OCI-M2 (cell line): ENCODE measurements around the gene RUVBL2.

Experiments used
- DNase-seq: peaks from one replicate; lab custom pipeline; 2025; ENCODE audit not compliant: unreplicated experiment; lab: John Stamatoyannopoulos, UW

Gene RUVBL2

GRCh38 chr19:48987323-48987722 is 6.4 kb upstream of the RUVBL2 start:
- DNase-seq: no peak

- no peak for DNase-seq
Observed at GRCh38 chr19:48988286-48988685, 5.4 kb upstream of the RUVBL2 start.

- no peak for DNase-seq
Observed at GRCh38 chr19:48988860-48989259, 4.8 kb upstream of the RUVBL2 start.

GRCh38 chr19:48989701-48990291 is 3.9 kb upstream of the RUVBL2 start:
- DNase-seq: no peak

GRCh38 chr19:48990400-48990799 is 3.3 kb upstream of the RUVBL2 start:
- no peak for DNase-seq

- no peak for DNase-seq
Observed at GRCh38 chr19:48991011-48991609, 2.6 kb upstream of the RUVBL2 start.

- DNase-seq: no peak
Observed at GRCh38 chr19:48991873-48992580, 1.7 kb upstream of the RUVBL2 start.

GRCh38 chr19:48992581-48993174 is 1.0 kb upstream of the RUVBL2 start:
- no peak for DNase-seq

- no peak for DNase-seq
Observed at GRCh38 chr19:48994035-48994386, 324 bp downstream of the RUVBL2 start.

- no peak for DNase-seq
Observed at GRCh38 chr19:48997972-48998371, 4.3 kb downstream of the RUVBL2 start.

- no peak for DNase-seq
Observed at GRCh38 chr19:48999481-49000325, 6.0 kb downstream of the RUVBL2 start.

GRCh38 chr19:49004133-49004532 is 10.4 kb downstream of the RUVBL2 start:
- no peak for DNase-seq

GRCh38 chr19:49004964-49005614 is 11.4 kb downstream of the RUVBL2 start:
- DNase-seq: no peak

GRCh38 chr19:49006905-49007304 is 13.2 kb downstream of the RUVBL2 start:
- no peak for DNase-seq

- DNase-seq: no peak
Observed at GRCh38 chr19:49009828-49010227, 16.1 kb downstream of the RUVBL2 start.

- no peak for DNase-seq
Observed at GRCh38 chr19:49010453-49010852, 16.8 kb downstream of the RUVBL2 start.

- DNase-seq: no peak
Observed at GRCh38 chr19:49011194-49011593, 17.5 kb downstream of the RUVBL2 start.

- no peak for DNase-seq
Observed at GRCh38 chr19:49014123-49014869, 20.6 kb downstream of the RUVBL2 start.

GRCh38 chr19:49014870-49015255 is 21.2 kb downstream of the RUVBL2 start:
- no peak for DNase-seq
